HL-60 (cell line): ENCODE results near the gene THAP9.

Experiments
- DNase-seq, 2 experiments: peaks; one replicate each; pipeline ENCODE4 v3.0.0-alpha.2; 2010 to 2020; ENCODE audit warnings: low read depth in 1 of 2, low spot score in 1 of 2
- H3K27ac ChIP-seq: fragments of 250-450 bp; sonication (Bioruptor Pico); replicated peaks from 2 replicates; pipeline ENCODE4 v1.5.1; 2020; ENCODE audit warnings: mild to moderate bottlenecking, moderate library complexity
- H3K27me3 ChIP-seq: fragments of 250-450 bp; sonication (Bioruptor Pico); 2 replicates; pipeline ENCODE4 v1.5.1; 2021; ENCODE audit warnings: mild to moderate bottlenecking, moderate library complexity; ENCODE audit not compliant: insufficient read depth, poor library complexity, severe bottlenecking
- H3K4me3 ChIP-seq: replicated peaks from 2 replicates; pipeline ENCODE4 v1.5.1; 2011; ENCODE audit warnings: mild to moderate bottlenecking, control low read depth, low read length; ENCODE audit not compliant: insufficient read depth
- CTCF ChIP-seq: IDR thresholded peaks from one replicate; pipeline ENCODE4 v1.5.1; 2011; ENCODE audit warnings: low read length, control low read depth, inconsistent platforms; ENCODE audit not compliant: insufficient read depth
- GABPA ChIP-seq: IDR thresholded peaks from 2 replicates; pipeline ENCODE4 v1.6.1; 2012; ENCODE audit warnings: low read depth
- POLR2AphosphoS5 ChIP-seq: IDR thresholded peaks from 2 replicates; pipeline ENCODE4 v1.6.1; 2012; ENCODE audit warnings: low read depth
- REST ChIP-seq: IDR thresholded peaks from 2 replicates; pipeline ENCODE4 v1.6.1; 2012; ENCODE audit warnings: low read depth; ENCODE audit not compliant: insufficient replicate concordance
- SPI1 ChIP-seq: IDR thresholded peaks from 2 replicates; pipeline ENCODE4 v1.6.1; 2012; ENCODE audit warnings: low read depth, mild to moderate bottlenecking, borderline replicate concordance

THAP9 gene

GRCh38 chr4:82951196-82951595 lies 50.7 kb downstream of the THAP9 start:
- no peaks in the 10 kb centered on the region for H3K27me3 ChIP-seq
- no peak overlapping the region for H3K27ac ChIP-seq
- DNase-seq: no peak
- TF ChIP-seq REST: no peak
- no peak for TF ChIP-seq CTCF
- TF ChIP-seq SPI1: no peak
- no peak for TF ChIP-seq POLR2AphosphoS5
- no peak for TF ChIP-seq GABPA
- no peak overlapping the region for H3K4me3 ChIP-seq

- H3K4me3 ChIP-seq: no peak overlapping the region
- H3K27me3 ChIP-seq: no peaks in the 10 kb centered on the region
- no peak overlapping the region for H3K27ac ChIP-seq
- TF ChIP-seq GABPA (no peak), POLR2AphosphoS5 (no peak), CTCF (no peak), SPI1 (no peak), REST (no peak)
- no peak for DNase-seq
Measured at GRCh38 chr4:82954212-82954611, 53.7 kb downstream of the THAP9 start.

- 0 out of 2 replicates have a peak overlapping the region, but pooled peaks have one; percentile 3 for H3K27ac ChIP-seq
- no peaks in the 10 kb centered on the region for H3K27me3 ChIP-seq
- H3K4me3 ChIP-seq: no peak overlapping the region
- peak in 1 of 2 experiments; percentile 21 for DNase-seq
- TF ChIP-seq SPI1 (peak; percentile 24; the same call in 1 of the 2 replicates), CTCF (no peak), REST (no peak), GABPA (no peak), POLR2AphosphoS5 (no peak)
Measured at GRCh38 chr4:82957045-82957444, 56.5 kb downstream of the THAP9 start.
